Muscle layer of duodenum (tissue), 2 donors: ENCODE results near the gene CAMKMT.

ENCODE experiments used
- H3K27ac ChIP-seq: one replicate; pipeline ENCODE4 v1.7.0; 2013; ENCODE audit warnings: mild to moderate bottlenecking, low read length
- H3K27me3 ChIP-seq: one replicate; pipeline ENCODE4 v1.7.0; 2013; ENCODE audit warnings: low read depth, mild to moderate bottlenecking, control low read depth, low read length
- H3K36me3 ChIP-seq, 2 donors: one replicate each; pipeline ENCODE4 v1.7.0; 2013; ENCODE audit warnings: low read length in 2 of 2, control low read depth in 1 of 2, mild to moderate bottlenecking in 1 of 2; ENCODE audit not compliant: insufficient read depth in 2 of 2, control insufficient read depth in 1 of 2
- H3K4me1 ChIP-seq, 2 donors: one replicate each; pipeline ENCODE4 v1.7.0; 2013; ENCODE audit warnings: low read length in 2 of 2, mild to moderate bottlenecking in 2 of 2, control low read depth in 1 of 2, moderate library complexity in 1 of 2; ENCODE audit not compliant: insufficient read depth in 2 of 2, control insufficient read depth in 1 of 2
- H3K4me3 ChIP-seq, 2 donors: one replicate each; pipeline ENCODE4 v1.7.0; 2013; ENCODE audit warnings: low read length in 2 of 2, low read depth in 1 of 2, mild to moderate bottlenecking in 1 of 2
- H3K9me3 ChIP-seq, 2 donors: one replicate each; pipeline ENCODE4 v1.7.0; 2013; ENCODE audit warnings: low read length in 2 of 2, control low read depth in 1 of 2, mild to moderate bottlenecking in 1 of 2; ENCODE audit not compliant: control insufficient read depth in 1 of 2
- donor health status: healthy.

The CAMKMT gene

DNA sequence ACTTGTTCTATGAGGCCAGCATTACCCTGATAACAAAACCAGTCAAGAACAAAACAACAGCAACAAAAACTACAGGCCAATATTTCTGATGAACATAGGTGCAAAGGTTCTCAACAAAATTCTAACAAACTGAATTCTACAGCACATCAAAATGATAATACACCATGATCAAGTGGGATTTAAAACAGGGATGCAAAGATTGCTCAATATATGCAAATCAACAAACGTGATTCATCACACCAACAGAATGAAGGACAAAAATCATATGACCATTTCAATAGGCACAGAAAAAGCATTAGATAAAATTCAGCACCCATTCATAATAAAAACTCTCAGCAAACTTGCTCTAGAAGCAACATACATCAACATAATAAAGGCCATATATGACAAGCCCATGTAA lies 173.6 kb downstream of the CAMKMT start:
- no peaks in the 10 kb centered on the region for H3K36me3 ChIP-seq
- H3K27me3 ChIP-seq: no peaks in the 10 kb centered on the region
- H3K27ac ChIP-seq: no peak overlapping the region
- no peaks in the 10 kb centered on the region for H3K4me1 ChIP-seq
- no peak overlapping the region for H3K4me3 ChIP-seq
- no peaks in the 10 kb centered on the region for H3K9me3 ChIP-seq

DNA sequence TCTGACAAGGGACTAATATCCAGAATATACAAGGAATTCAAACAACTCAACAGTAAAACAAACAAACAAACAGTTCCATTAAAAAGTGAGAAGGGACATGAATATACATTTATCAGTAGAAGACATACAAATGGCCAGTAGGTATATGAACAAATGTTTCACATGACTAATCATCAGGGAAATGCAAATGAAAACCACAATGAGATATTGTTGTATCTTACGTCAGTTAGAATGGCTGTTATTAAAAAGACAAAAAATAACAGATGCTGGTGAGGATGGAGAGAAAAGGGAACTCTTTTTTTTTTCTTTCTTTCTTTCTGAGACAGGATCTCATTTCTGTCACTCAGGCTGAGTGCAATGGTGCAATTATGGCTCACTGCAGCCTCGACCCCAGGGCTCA lies 175.5 kb downstream of the CAMKMT start:
- H3K27me3 ChIP-seq: no peaks in the 10 kb centered on the region
- no peaks in the 10 kb centered on the region for H3K9me3 ChIP-seq
- no peak overlapping the region for H3K27ac ChIP-seq
- H3K36me3 ChIP-seq: no peaks in the 10 kb centered on the region
- no peak overlapping the region for H3K4me3 ChIP-seq
- no peaks in the 10 kb centered on the region for H3K4me1 ChIP-seq

DNA sequence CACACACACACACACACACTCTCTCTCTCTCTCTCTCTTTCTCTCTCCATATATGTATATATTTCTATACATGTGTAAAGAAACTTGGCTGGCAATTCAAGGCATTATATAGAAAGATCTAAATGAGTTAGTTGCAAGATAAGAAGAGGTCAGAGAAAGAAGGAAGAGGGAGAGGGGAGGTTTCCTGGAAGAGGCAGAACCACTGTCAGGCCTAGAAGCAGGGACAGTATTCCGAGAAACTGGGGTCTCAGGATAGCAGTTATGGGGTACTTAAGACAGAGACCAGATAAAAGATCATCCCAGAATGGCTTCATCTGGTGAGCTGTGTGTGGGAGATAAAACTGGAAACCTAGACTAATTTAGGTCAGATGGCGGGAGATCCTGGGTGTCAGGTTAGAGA lies 180.8 kb downstream of the CAMKMT start:
- H3K27me3 ChIP-seq: no peaks in the 10 kb centered on the region

GRCh38 chr2:44543773-44544725 lies 182.3 kb downstream of the CAMKMT start:
- H3K9me3 ChIP-seq: no peaks in the 10 kb centered on the region
- no peaks in the 10 kb centered on the region for H3K36me3 ChIP-seq
- peaks cover 0 to 3% of the 10 kb centered on the region in 2 donors for H3K4me1 ChIP-seq
- no peaks in the 10 kb centered on the region for H3K27me3 ChIP-seq
- H3K27ac ChIP-seq: no peak overlapping the region
- no peak overlapping the region for H3K4me3 ChIP-seq

More for the DNA sequence above, 180.8 kb downstream of the CAMKMT start:
- Histone ChIP-seq H3K4me3 (no peak overlapping the region), H3K36me3 (no peaks in the 10 kb centered on the region), H3K9me3 (no peaks in the 10 kb centered on the region), H3K4me1 (peaks cover 0 to 3% of the 10 kb centered on the region in 2 donors), H3K27ac (no peak overlapping the region)

DNA sequence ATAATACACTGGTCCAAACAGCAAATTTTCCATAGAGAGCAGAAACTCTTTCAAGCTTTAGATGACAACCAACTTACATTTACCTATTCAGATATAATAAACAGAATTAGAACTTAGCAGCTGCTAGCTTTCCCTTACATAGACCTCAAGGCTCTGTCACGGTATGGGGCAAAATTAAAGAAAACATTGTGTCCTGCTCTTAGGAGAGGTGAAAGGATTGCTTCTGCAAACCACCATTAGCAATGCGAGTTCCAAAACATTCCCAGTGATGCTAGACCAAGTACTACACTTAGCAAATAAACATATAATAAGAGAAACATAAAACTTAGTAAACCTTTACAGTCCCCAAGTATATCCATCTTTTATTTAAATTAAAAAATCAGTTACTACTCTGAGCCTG lies 183.3 kb downstream of the CAMKMT start:
- H3K9me3 ChIP-seq: no peaks in the 10 kb centered on the region
- H3K4me3 ChIP-seq: no peak overlapping the region
- peaks cover 0 to 3% of the 10 kb centered on the region in 2 donors for H3K4me1 ChIP-seq
- no peak overlapping the region for H3K27ac ChIP-seq
- H3K36me3 ChIP-seq: no peaks in the 10 kb centered on the region
- H3K27me3 ChIP-seq: no peaks in the 10 kb centered on the region

GRCh38 chr2:44546459-44547127 lies 184.8 kb downstream of the CAMKMT start:
- Histone ChIP-seq H3K9me3 (no peaks in the 10 kb centered on the region), H3K4me3 (no peak overlapping the region), H3K27me3 (no peaks in the 10 kb centered on the region), H3K27ac (no peak overlapping the region), H3K36me3 (no peaks in the 10 kb centered on the region), H3K4me1 (peaks cover 0 to 3% of the 10 kb centered on the region in 2 donors)

GRCh38 chr2:44547718-44548117 lies 186.0 kb downstream of the CAMKMT start:
- no peak overlapping the region for H3K4me3 ChIP-seq
- H3K27me3 ChIP-seq: no peaks in the 10 kb centered on the region
- H3K36me3 ChIP-seq: no peaks in the 10 kb centered on the region
- H3K27ac ChIP-seq: no peak overlapping the region
- H3K9me3 ChIP-seq: no peaks in the 10 kb centered on the region
- H3K4me1 ChIP-seq: peaks cover 0 to 3% of the 10 kb centered on the region in 2 donors

GRCh38 chr2:44548221-44549098 lies 186.7 kb downstream of the CAMKMT start:
- Histone ChIP-seq H3K9me3 (no peaks in the 10 kb centered on the region), H3K4me1 (peaks cover 0 to 3% of the 10 kb centered on the region in 2 donors), H3K27ac (no peak overlapping the region), H3K36me3 (no peaks in the 10 kb centered on the region), H3K27me3 (no peaks in the 10 kb centered on the region), H3K4me3 (no peak overlapping the region)

GRCh38 chr2:44549099-44549471 lies 187.3 kb downstream of the CAMKMT start:
- no peaks in the 10 kb centered on the region for H3K27me3 ChIP-seq
- no peak overlapping the region for H3K4me3 ChIP-seq
- H3K27ac ChIP-seq: no peak overlapping the region
- H3K9me3 ChIP-seq: no peaks in the 10 kb centered on the region
- no peaks in the 10 kb centered on the region for H3K36me3 ChIP-seq
- H3K4me1 ChIP-seq: peaks cover 0 to 3% of the 10 kb centered on the region in 2 donors

DNA sequence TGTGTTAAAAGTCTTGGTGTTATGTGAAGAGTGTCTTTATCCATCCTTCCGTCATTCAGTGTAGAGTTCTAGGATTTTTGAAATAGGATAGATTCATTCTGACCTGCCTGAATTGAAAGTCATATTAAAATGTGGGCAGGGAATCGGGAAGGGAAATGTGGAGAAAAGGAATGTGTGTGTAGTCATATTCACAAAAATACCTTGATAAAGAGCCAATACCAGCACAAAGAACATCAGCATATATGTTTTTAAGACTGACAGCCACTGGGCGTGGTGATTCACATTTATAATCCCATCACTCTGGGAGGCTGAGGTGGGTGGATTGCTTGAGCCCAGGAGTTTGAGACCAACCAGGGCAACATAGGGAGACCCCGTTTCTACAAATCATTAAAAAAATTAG lies 188.1 kb downstream of the CAMKMT start:
- H3K4me1 ChIP-seq: no peaks in the 10 kb centered on the region
- no peak overlapping the region for H3K27ac ChIP-seq
- H3K27me3 ChIP-seq: no peaks in the 10 kb centered on the region

DNA sequence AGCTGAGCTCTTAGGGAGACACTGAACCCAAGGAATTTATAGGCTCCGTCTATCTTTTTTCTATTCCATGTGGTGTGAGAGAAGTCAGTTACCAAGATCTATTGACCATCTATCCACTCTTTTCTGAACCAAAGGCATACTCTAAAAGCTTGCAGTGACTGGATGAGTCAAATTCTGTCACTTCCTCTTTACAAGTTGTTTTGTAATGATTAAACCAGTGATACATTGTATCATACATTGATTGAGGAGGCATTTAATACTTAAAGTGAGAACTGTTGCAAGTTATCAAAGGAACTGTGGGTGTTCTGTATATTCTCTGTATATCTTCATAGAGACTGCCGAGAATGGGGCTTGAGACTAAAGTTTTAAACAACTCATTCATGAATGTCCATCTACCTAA lies 188.8 kb downstream of the CAMKMT start:
- H3K36me3 ChIP-seq: no peaks in the 10 kb centered on the region

More for the DNA sequence above, 188.1 kb downstream of the CAMKMT start:
- no peaks in the 10 kb centered on the region for H3K36me3 ChIP-seq
- H3K4me3 ChIP-seq: no peak overlapping the region
- H3K9me3 ChIP-seq: no peaks in the 10 kb centered on the region

More for the DNA sequence above, 188.8 kb downstream of the CAMKMT start:
- no peak overlapping the region for H3K4me3 ChIP-seq
- no peak overlapping the region for H3K27ac ChIP-seq
- H3K27me3 ChIP-seq: no peaks in the 10 kb centered on the region
- no peaks in the 10 kb centered on the region for H3K4me1 ChIP-seq
- no peaks in the 10 kb centered on the region for H3K9me3 ChIP-seq
